Measurements from ENCODE around the gene UNC5B.

UNC5B gene

GRCh38 chr10:71205468-71205867, 6.9 kb upstream of the UNC5B start:
- no peak for DNase-seq (ENCODE audit: insufficient read length, low spot score)
- FAIRE-seq: no peak
- TF ChIP-seq POU2F2 (IDR thresholded peaks at IDR 0.05; ENCODE audit: low read depth, low read length) (no peak), POLR2A (IDR thresholded peaks at IDR 0.05; ENCODE audit: low read depth, low read length) (no peak), PAX5 (IDR thresholded peaks at IDR 0.05; ENCODE audit: insufficient read depth, low read length, severe bottlenecking) (no peak), SPI1 (IDR thresholded peaks at IDR 0.05; ENCODE audit: low read depth, low read length) (no peak), TAF1 (IDR thresholded peaks at IDR 0.05; ENCODE audit: low read depth, low read length) (no peak), POLR2AphosphoS5 (IDR thresholded peaks at IDR 0.05; ENCODE audit: low read depth, low read length) (no peak)

DNA sequence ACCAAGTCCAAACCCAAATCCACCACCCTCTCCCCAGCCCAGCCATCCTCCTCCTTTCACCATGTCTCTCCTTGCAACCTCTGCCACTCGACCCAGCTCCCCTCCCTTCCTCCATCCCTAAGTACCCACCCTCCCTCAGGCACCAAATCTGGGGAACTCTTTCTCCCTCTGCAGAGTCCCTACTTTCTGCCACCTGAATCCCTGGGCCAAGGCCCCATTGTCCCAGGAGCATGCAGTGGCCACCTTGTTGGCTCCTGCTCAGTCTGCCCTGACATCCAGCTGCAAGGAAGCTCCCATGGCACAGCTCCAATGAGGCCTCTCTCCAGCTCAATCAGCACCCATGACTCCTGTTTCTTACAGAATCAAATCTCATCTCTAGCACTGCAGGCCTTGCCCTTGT, 5.5 kb upstream of the UNC5B start:
- DNase-seq (ENCODE audit: insufficient read length, low spot score) (no peak), FAIRE-seq (no peak)
- TF ChIP-seq POLR2A (IDR thresholded peaks at IDR 0.05; ENCODE audit: low read depth, low read length) (no peak), TAF1 (IDR thresholded peaks at IDR 0.05; ENCODE audit: low read depth, low read length) (no peak), SPI1 (IDR thresholded peaks at IDR 0.05; ENCODE audit: low read depth, low read length) (no peak), POU2F2 (IDR thresholded peaks at IDR 0.05; ENCODE audit: low read depth, low read length) (no peak), POLR2AphosphoS5 (IDR thresholded peaks at IDR 0.05; ENCODE audit: low read depth, low read length) (no peak), PAX5 (IDR thresholded peaks at IDR 0.05; ENCODE audit: insufficient read depth, low read length, severe bottlenecking) (no peak)

DNA sequence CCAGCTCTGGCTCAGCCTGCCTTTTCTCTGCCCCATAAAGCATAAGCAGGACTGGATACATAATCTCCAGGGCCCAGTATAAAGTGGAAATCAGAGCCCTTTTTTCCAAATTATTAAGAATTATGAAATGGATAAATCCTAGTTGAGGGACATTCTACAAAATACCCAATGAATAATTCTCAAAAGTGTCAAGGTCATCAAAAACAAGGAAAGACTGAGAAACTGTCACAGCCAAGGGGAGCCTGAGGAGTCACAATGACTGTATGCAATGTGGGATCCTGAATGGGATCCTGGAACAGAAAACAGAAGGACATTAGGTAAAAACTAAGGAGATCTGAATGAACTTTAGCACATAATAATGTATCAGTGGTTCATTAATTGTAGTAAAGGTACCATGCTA, 4.8 kb upstream of the UNC5B start:
- no peak for TF ChIP-seq SPI1 (IDR thresholded peaks at IDR 0.05; ENCODE audit: low read depth, low read length)
- no peak for TF ChIP-seq POLR2AphosphoS5 (IDR thresholded peaks at IDR 0.05; ENCODE audit: low read depth, low read length)
- no peak for TF ChIP-seq POLR2A (IDR thresholded peaks at IDR 0.05; ENCODE audit: low read depth, low read length)
- TF ChIP-seq PAX5 (IDR thresholded peaks at IDR 0.05; ENCODE audit: insufficient read depth, low read length, severe bottlenecking): no peak
- no peak for TF ChIP-seq TAF1 (IDR thresholded peaks at IDR 0.05; ENCODE audit: low read depth, low read length)
- no peak for TF ChIP-seq POU2F2 (IDR thresholded peaks at IDR 0.05; ENCODE audit: low read depth, low read length)
- DNase-seq (ENCODE audit: insufficient read length, low spot score) (no peak), FAIRE-seq (no peak)

DNA sequence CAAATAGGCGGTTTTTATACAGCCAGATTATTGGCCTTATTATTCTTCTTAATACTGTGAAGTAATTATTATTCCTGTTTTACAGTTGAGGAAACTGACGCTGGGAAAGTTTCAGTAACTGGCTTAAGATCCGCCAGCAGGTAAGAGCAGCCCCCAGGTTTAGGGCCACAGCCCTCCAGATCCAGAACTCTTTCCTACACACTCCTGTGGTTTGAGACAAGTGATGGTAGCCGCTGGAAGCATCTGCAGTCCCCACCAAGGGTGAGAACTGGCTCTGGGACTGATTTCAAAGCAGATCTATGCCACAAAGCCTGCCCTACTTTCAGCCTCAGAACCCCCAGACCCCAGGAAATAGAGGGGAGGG, 3.0 kb upstream of the UNC5B start:
- TF ChIP-seq POLR2AphosphoS5 (IDR thresholded peaks at IDR 0.05; ENCODE audit: low read depth, low read length) (no peak), POLR2A (IDR thresholded peaks at IDR 0.05; ENCODE audit: low read depth, low read length) (no peak), PAX5 (IDR thresholded peaks at IDR 0.05; ENCODE audit: insufficient read depth, low read length, severe bottlenecking) (no peak), POU2F2 (IDR thresholded peaks at IDR 0.05; ENCODE audit: low read depth, low read length) (no peak), TAF1 (IDR thresholded peaks at IDR 0.05; ENCODE audit: low read depth, low read length) (no peak), SPI1 (IDR thresholded peaks at IDR 0.05; ENCODE audit: low read depth, low read length) (no peak)
- FAIRE-seq (no peak), DNase-seq (ENCODE audit: insufficient read length, low spot score) (no peak)

DNA sequence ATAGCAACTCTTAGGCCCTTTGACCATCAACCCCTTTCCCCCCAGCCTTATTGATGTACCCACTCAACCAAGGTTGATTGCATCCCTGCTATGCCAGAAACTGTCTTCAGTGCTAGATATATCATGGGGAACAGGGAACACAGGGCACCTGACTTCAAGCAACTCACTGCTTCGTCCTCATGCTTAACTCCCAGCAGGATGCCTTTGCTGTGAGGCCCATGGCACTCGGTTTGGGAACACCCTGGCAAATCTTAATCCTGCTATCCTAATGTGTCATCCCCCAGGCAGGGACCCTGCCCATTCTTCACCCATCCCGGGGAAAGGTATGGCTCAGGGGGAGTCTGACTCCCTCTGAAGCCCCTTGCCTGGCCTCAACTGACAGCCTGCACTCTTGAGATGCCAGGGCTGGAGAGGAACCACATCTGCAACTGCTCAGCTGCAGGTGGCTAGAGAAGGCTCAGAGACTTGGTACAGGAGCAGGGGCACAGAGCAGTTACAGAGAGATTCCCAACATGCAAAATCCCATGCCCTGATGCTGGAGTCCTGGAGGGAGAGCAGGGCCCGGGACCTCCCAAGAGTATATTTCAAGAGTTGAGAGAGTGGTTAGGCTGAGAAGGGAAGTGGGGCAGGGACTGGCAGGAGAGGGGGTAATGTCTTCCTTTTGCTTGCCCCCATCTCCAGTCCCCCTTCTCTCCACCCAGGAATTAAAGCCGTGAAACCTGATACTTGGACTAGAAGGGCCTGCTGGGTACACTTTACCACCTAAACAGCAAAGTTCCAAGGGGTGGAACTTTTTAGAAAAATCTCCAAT, 2.4 kb upstream of the UNC5B start:
- TF ChIP-seq POLR2AphosphoS5 (IDR thresholded peaks at IDR 0.05; ENCODE audit: low read depth, low read length) (no peak), POLR2A (IDR thresholded peaks at IDR 0.05; ENCODE audit: low read depth, low read length) (no peak), PAX5 (IDR thresholded peaks at IDR 0.05; ENCODE audit: insufficient read depth, low read length, severe bottlenecking) (no peak), TAF1 (IDR thresholded peaks at IDR 0.05; ENCODE audit: low read depth, low read length) (no peak), SPI1 (IDR thresholded peaks at IDR 0.05; ENCODE audit: low read depth, low read length) (no peak), POU2F2 (IDR thresholded peaks at IDR 0.05; ENCODE audit: low read depth, low read length) (no peak)
- DNase-seq (ENCODE audit: insufficient read length, low spot score): no peak
- no peak for FAIRE-seq

- TF ChIP-seq POU2F2 (IDR thresholded peaks at IDR 0.05; ENCODE audit: low read depth, low read length): no peak
- no peak for TF ChIP-seq TAF1 (IDR thresholded peaks at IDR 0.05; ENCODE audit: low read depth, low read length)
- TF ChIP-seq POLR2AphosphoS5 (IDR thresholded peaks at IDR 0.05; ENCODE audit: low read depth, low read length): no peak
- TF ChIP-seq PAX5 (IDR thresholded peaks at IDR 0.05; ENCODE audit: insufficient read depth, low read length, severe bottlenecking): no peak
- no peak for TF ChIP-seq POLR2A (IDR thresholded peaks at IDR 0.05; ENCODE audit: low read depth, low read length)
- TF ChIP-seq SPI1 (IDR thresholded peaks at IDR 0.05; ENCODE audit: low read depth, low read length): no peak
- no peak for FAIRE-seq
- no peak for DNase-seq (ENCODE audit: insufficient read length, low spot score)
These were observed 1.9 kb upstream of the UNC5B start for GRCh38 chr10:71210542-71210871.

DNA sequence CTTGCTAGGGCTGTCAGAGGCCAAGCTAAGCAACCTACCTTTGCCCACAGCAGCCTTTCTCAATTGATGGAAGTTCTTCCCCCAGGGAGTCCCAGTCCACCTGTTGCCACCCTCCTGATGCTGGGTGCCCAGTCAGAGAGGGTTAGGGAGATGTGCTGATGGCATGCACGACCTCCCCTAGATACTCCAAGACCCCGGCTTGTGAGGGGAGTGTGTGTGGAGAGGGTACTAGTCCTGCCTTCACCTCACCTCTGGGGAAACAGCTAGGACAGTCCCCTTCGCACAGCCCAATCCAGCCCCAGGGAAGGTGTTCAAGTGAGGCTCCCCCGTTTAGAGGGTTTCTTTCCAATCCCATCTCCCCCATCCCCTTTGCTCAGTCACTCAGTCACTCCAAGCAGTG, 1.3 kb upstream of the UNC5B start:
- FAIRE-seq: no peak
- no peak for TF ChIP-seq TAF1 (IDR thresholded peaks at IDR 0.05; ENCODE audit: low read depth, low read length)
- TF ChIP-seq POU2F2 (IDR thresholded peaks at IDR 0.05; ENCODE audit: low read depth, low read length): no peak
- TF ChIP-seq SPI1 (IDR thresholded peaks at IDR 0.05; ENCODE audit: low read depth, low read length): no peak
- no peak for TF ChIP-seq PAX5 (IDR thresholded peaks at IDR 0.05; ENCODE audit: insufficient read depth, low read length, severe bottlenecking)
- no peak for TF ChIP-seq POLR2AphosphoS5 (IDR thresholded peaks at IDR 0.05; ENCODE audit: low read depth, low read length)
- no peak for TF ChIP-seq POLR2A (IDR thresholded peaks at IDR 0.05; ENCODE audit: low read depth, low read length)
- no peak for DNase-seq (ENCODE audit: insufficient read length, low spot score)

GRCh38 chr10:71211775-71212317, 524 bp upstream of the UNC5B start:
- no peak for DNase-seq (ENCODE audit: insufficient read length, low spot score)
- TF ChIP-seq POU2F2 (IDR thresholded peaks at IDR 0.05; ENCODE audit: low read depth, low read length) (no peak), POLR2A (IDR thresholded peaks at IDR 0.05; ENCODE audit: low read depth, low read length) (no peak), PAX5 (IDR thresholded peaks at IDR 0.05; ENCODE audit: insufficient read depth, low read length, severe bottlenecking) (no peak), SPI1 (IDR thresholded peaks at IDR 0.05; ENCODE audit: low read depth, low read length) (no peak), POLR2AphosphoS5 (IDR thresholded peaks at IDR 0.05; ENCODE audit: low read depth, low read length) (no peak), TAF1 (IDR thresholded peaks at IDR 0.05; ENCODE audit: low read depth, low read length) (no peak)
- FAIRE-seq: no peak

GRCh38 chr10:71213127-71213621, 804 bp downstream of the UNC5B start:
- no peak for FAIRE-seq

More at GRCh38 chr10:71213127-71213621, 804 bp downstream of the UNC5B start:
- DNase-seq (ENCODE audit: insufficient read length, low spot score): no peak
- TF ChIP-seq SPI1 (IDR thresholded peaks at IDR 0.05; ENCODE audit: low read depth, low read length): no peak
- TF ChIP-seq POLR2A (IDR thresholded peaks at IDR 0.05; ENCODE audit: low read depth, low read length): no peak
- no peak for TF ChIP-seq POU2F2 (IDR thresholded peaks at IDR 0.05; ENCODE audit: low read depth, low read length)
- TF ChIP-seq POLR2AphosphoS5 (IDR thresholded peaks at IDR 0.05; ENCODE audit: low read depth, low read length): no peak
- TF ChIP-seq PAX5 (IDR thresholded peaks at IDR 0.05; ENCODE audit: insufficient read depth, low read length, severe bottlenecking): no peak
- no peak for TF ChIP-seq TAF1 (IDR thresholded peaks at IDR 0.05; ENCODE audit: low read depth, low read length)
